ENCODE data around the gene GRM4.

The GRM4 gene

GRCh38 chr6:34142061-34142998 lies 3.6 kb downstream of the GRM4 start:
- no peak for DNase-seq (ENCODE audit: low read depth in 2 of 2)

- DNase-seq (ENCODE audit: low read depth in 2 of 2) = no peak
These were observed 5.8 kb downstream of the GRM4 start for GRCh38 chr6:34140075-34140474.

GRCh38 chr6:34138914-34139510 lies 6.9 kb downstream of the GRM4 start:
- no peak for DNase-seq (ENCODE audit: low read depth in 2 of 2)

GRCh38 chr6:34138191-34138590 lies 7.7 kb downstream of the GRM4 start:
- DNase-seq (ENCODE audit: low read depth in 2 of 2) = no peak

GRCh38 chr6:34135541-34135940 lies 10.3 kb downstream of the GRM4 start:
- no peak for DNase-seq (ENCODE audit: low read depth in 2 of 2)

- no peak for DNase-seq (ENCODE audit: low read depth in 2 of 2)
These were observed 13.3 kb downstream of the GRM4 start for GRCh38 chr6:34132486-34133185.

GRCh38 chr6:34131326-34132290 lies 14.3 kb downstream of the GRM4 start:
- no peak for DNase-seq (ENCODE audit: low read depth in 2 of 2)

GRCh38 chr6:34130862-34131261 lies 15.0 kb downstream of the GRM4 start:
- DNase-seq (ENCODE audit: low read depth in 2 of 2) = no peak

GRCh38 chr6:34129753-34130152 lies 16.1 kb downstream of the GRM4 start:
- DNase-seq (ENCODE audit: low read depth in 2 of 2) = no peak

GRCh38 chr6:34128045-34128444 lies 17.8 kb downstream of the GRM4 start:
- DNase-seq (ENCODE audit: low read depth in 2 of 2) = no peak

- no peak for DNase-seq (ENCODE audit: low read depth in 2 of 2)
These were observed 19.5 kb downstream of the GRM4 start for GRCh38 chr6:34126419-34126818.

GRCh38 chr6:34125939-34126338 lies 19.9 kb downstream of the GRM4 start:
- no peak for DNase-seq (ENCODE audit: low read depth in 2 of 2)

- no peak for DNase-seq (ENCODE audit: low read depth in 2 of 2)
These were observed 24.8 kb downstream of the GRM4 start for GRCh38 chr6:34120953-34121675.

GRCh38 chr6:34115915-34116314 lies 30.0 kb downstream of the GRM4 start:
- no peak for DNase-seq (ENCODE audit: low read depth in 2 of 2)

- no peak for DNase-seq (ENCODE audit: low read depth in 2 of 2)
These were observed 30.5 kb downstream of the GRM4 start for GRCh38 chr6:34115403-34115795.

GRCh38 chr6:34114695-34115402 lies 31.0 kb downstream of the GRM4 start:
- DNase-seq (ENCODE audit: low read depth in 2 of 2) = no peak

GRCh38 chr6:34113532-34113931 lies 32.4 kb downstream of the GRM4 start:
- no peak for DNase-seq (ENCODE audit: low read depth in 2 of 2)

GRCh38 chr6:34112126-34112525 lies 33.8 kb downstream of the GRM4 start:
- no peak for DNase-seq (ENCODE audit: low read depth in 2 of 2)

- no peak for DNase-seq (ENCODE audit: low read depth in 2 of 2)
These were observed 35.3 kb downstream of the GRM4 start for GRCh38 chr6:34110610-34111009.

GRCh38 chr6:34108176-34108575 lies 37.7 kb downstream of the GRM4 start:
- DNase-seq (ENCODE audit: low read depth in 2 of 2) = no peak

Measured in stimulated activated CD8-positive, alpha-beta memory T cell treated with anti-CD3 and anti-CD28 coated beads, Interleukin-7, amount 100 ng/mL, for 4 hours (primary cell).